H9 (cell line): ENCODE measurements around the gene ZNG1F. TPM values are rescaled to one million over a fixed set of nuclear protein-coding genes. Genes with fewer than 3 reads are reported as not detected.
"Not testable (repeated sequence)": the region's sequence is repeated elsewhere in the genome, so short reads cannot be mapped to it uniquely, and the experiment has no call there.

ENCODE experiments used
- DNase-seq: peaks from one replicate; pipeline ENCODE4 v3.0.0-alpha.2; 2017
- H2AFZ ChIP-seq: one replicate; pipeline ENCODE4 v1.6.1; 2013; ENCODE audit warnings: mild to moderate bottlenecking, low read length, control low read depth, moderate library complexity
- H2AK5ac ChIP-seq: 2 replicates; pipeline ENCODE4 v1.6.1; 2013; ENCODE audit warnings: low read length, control low read depth, mixed read lengths; ENCODE audit not compliant: insufficient read length
- H2BK120ac ChIP-seq: one replicate; pipeline ENCODE4 v1.6.1; 2013; ENCODE audit warnings: low read depth, mild to moderate bottlenecking, low read length, control low read depth, inconsistent platforms; ENCODE audit not compliant: poor library complexity, severe bottlenecking
- H2BK12ac ChIP-seq: 2 replicates; pipeline ENCODE4 v1.6.1; 2013; ENCODE audit warnings: low read length, control low read depth, mixed read lengths, low read depth; ENCODE audit not compliant: insufficient read length
- H2BK15ac ChIP-seq: 2 replicates; pipeline ENCODE4 v1.6.1; 2013; ENCODE audit warnings: low read depth, low read length, control low read depth
- H2BK20ac ChIP-seq: one replicate; pipeline ENCODE4 v1.6.1; 2013; ENCODE audit warnings: low read depth, mild to moderate bottlenecking, low read length, control low read depth, inconsistent platforms; ENCODE audit not compliant: poor library complexity, severe bottlenecking
- H2BK5ac ChIP-seq: 2 replicates; pipeline ENCODE4 v1.6.1; 2013; ENCODE audit warnings: low read length, control low read depth, mixed read lengths; ENCODE audit not compliant: insufficient read length
- H3K14ac ChIP-seq: 2 replicates; pipeline ENCODE4 v1.6.1; 2013; ENCODE audit warnings: low read length, control low read depth; ENCODE audit not compliant: insufficient read depth
- H3K18ac ChIP-seq: 2 replicates; pipeline ENCODE4 v1.6.1; 2013; ENCODE audit warnings: low read depth, mild to moderate bottlenecking, mixed read lengths, low read length, control low read depth; ENCODE audit not compliant: insufficient read length
- H3K23ac ChIP-seq: 2 replicates; pipeline ENCODE4 v1.6.1; 2013; ENCODE audit warnings: low read length, control low read depth, mixed read lengths, low read depth; ENCODE audit not compliant: insufficient read length
- H3K23me2 ChIP-seq: 2 replicates; pipeline ENCODE4 v1.6.1; 2013; ENCODE audit warnings: low read depth, mild to moderate bottlenecking, mixed read lengths, low read length, control low read depth; ENCODE audit not compliant: insufficient read length, poor library complexity, severe bottlenecking
- H3K27ac ChIP-seq: 2 replicates; pipeline ENCODE4 v1.5.1; 2013; ENCODE audit warnings: low read length, control low read depth, mixed read lengths, low read depth; ENCODE audit not compliant: insufficient read length
- H3K27me3 ChIP-seq: 2 replicates; pipeline ENCODE4 v1.6.1; 2013; ENCODE audit warnings: low read length, control low read depth, inconsistent platforms; ENCODE audit not compliant: insufficient read depth
- H3K4ac ChIP-seq: 2 replicates; pipeline ENCODE4 v1.6.1; 2013; ENCODE audit warnings: low read depth, mild to moderate bottlenecking, control low read depth, inconsistent platforms, low read length, moderate library complexity
- H3K4me1 ChIP-seq: 2 replicates; pipeline ENCODE4 v1.6.1; 2013; ENCODE audit warnings: low read length, control low read depth, inconsistent platforms; ENCODE audit not compliant: insufficient read depth
- H3K4me2 ChIP-seq: 2 replicates; pipeline ENCODE4 v1.6.1; 2013; ENCODE audit warnings: low read length, control low read depth, mixed read lengths; ENCODE audit not compliant: insufficient read length, insufficient read depth
- H3K56ac ChIP-seq: 2 replicates; pipeline ENCODE4 v1.6.1; 2013; ENCODE audit warnings: low read depth, mild to moderate bottlenecking, mixed read lengths, low read length, control low read depth; ENCODE audit not compliant: insufficient read length
- H3K79me1 ChIP-seq: 2 replicates; pipeline ENCODE4 v1.6.1; 2013; ENCODE audit warnings: low read depth, mild to moderate bottlenecking, moderate library complexity, low read length, control low read depth, inconsistent platforms; ENCODE audit not compliant: insufficient read depth, poor library complexity, severe bottlenecking
- H3K79me2 ChIP-seq: 2 replicates; pipeline ENCODE4 v1.6.1; 2013; ENCODE audit warnings: low read length, control low read depth, inconsistent platforms; ENCODE audit not compliant: insufficient read depth
- H3K9ac ChIP-seq: 2 replicates; pipeline ENCODE4 v1.6.1; 2013; ENCODE audit warnings: low read length, control low read depth, mixed read lengths; ENCODE audit not compliant: insufficient read length; ENCODE audit errors: extremely low read depth
- H3K9me3 ChIP-seq: one replicate; pipeline ENCODE4 v1.6.1; 2013; ENCODE audit warnings: low read depth, low read length, inconsistent platforms; ENCODE audit not compliant: control insufficient read depth
- H3T11ph ChIP-seq: one replicate; pipeline ENCODE4 v1.6.1; 2013; ENCODE audit warnings: mild to moderate bottlenecking, low read length, control low read depth, inconsistent platforms
- H4K20me1 ChIP-seq: one replicate; pipeline ENCODE4 v1.6.1; 2013; ENCODE audit not compliant: control insufficient read depth, insufficient read length, insufficient read depth
- H4K5ac ChIP-seq: 2 replicates; pipeline ENCODE4 v1.6.1; 2013; ENCODE audit warnings: low read depth, mild to moderate bottlenecking, mixed read lengths, low read length, control low read depth; ENCODE audit not compliant: insufficient read length
- H4K8ac ChIP-seq: replicated peaks from 2 replicates; pipeline ENCODE4 v1.6.1; 2013; ENCODE audit warnings: low read length, control low read depth, mixed read lengths, low read depth; ENCODE audit not compliant: insufficient read length
- H4K91ac ChIP-seq: 2 replicates; pipeline ENCODE4 v1.6.1; 2013; ENCODE audit warnings: low read depth, mild to moderate bottlenecking, moderate library complexity, mixed read lengths, low read length, control low read depth; ENCODE audit not compliant: insufficient read length
- H3K27ac Mint-ChIP-seq, 3 experiments: 2 replicates in 2 of 3; 3 replicates in 1 of 3; pipeline ENCODE4 v1.8.0; 2020 to 2021; ENCODE audit warnings: mixed read lengths in 3 of 3, mild to moderate bottlenecking in 1 of 3, moderate library complexity in 1 of 3
- H3K27me3 Mint-ChIP-seq: 2 replicates; pipeline ENCODE4 v1.8.0; 2021; ENCODE audit warnings: low read depth, mild to moderate bottlenecking, moderate library complexity, mixed read lengths
- H3K36me3 Mint-ChIP-seq, 3 experiments: 2 replicates in 2 of 3; 3 replicates in 1 of 3; pipeline ENCODE4 v1.8.0; 2020 to 2021; ENCODE audit warnings: low read depth in 3 of 3, mixed read lengths in 3 of 3; ENCODE audit not compliant: insufficient read depth in 1 of 3
- H3K4me1 Mint-ChIP-seq, 2 experiments: 2 replicates each; pipeline ENCODE4 v1.8.0; 2020; ENCODE audit warnings: mixed read lengths in 2 of 2
- H3K4me3 Mint-ChIP-seq, 2 experiments: 2 replicates in 1 of 2; 3 replicates in 1 of 2; pipeline ENCODE4 v1.8.0; 2020 to 2021; ENCODE audit warnings: mild to moderate bottlenecking in 2 of 2, mixed read lengths in 2 of 2, moderate library complexity in 1 of 2
- H3K9me3 Mint-ChIP-seq, 2 experiments: 2 replicates in 1 of 2; 3 replicates in 1 of 2; pipeline ENCODE4 v1.8.0; 2020; ENCODE audit warnings: mild to moderate bottlenecking in 2 of 2, mixed read lengths in 2 of 2, moderate library complexity in 1 of 2
- WGBS: extraction: QIAGEN DNeasy Blood & Tissue Kit; methylation state at CpG from one replicate; pipeline ENCODE4 v1.1.7; 2013; ENCODE audit warnings: missing lambda C conversion rate, low lambda C conversion rate, mixed read lengths; ENCODE audit not compliant: insufficient read length; ENCODE audit errors: extremely low coverage; 5-methylcytosine and 5-hydroxymethylcytosine counted together
- total RNA-seq: library from RNA; stranded (reverse); gene quantifications from 2 replicates; pipeline ENCODE4 v1.2.1, GENCODE V29; 2021

The ZNG1F gene
- total RNA-seq, 1 experiment from 2014 or later, result 13.4 TPM

GRCh38 chr9:41234221-41234620, 45.1 kb upstream of the ZNG1F start:
- H4K20me1 ChIP-seq, H2BK120ac ChIP-seq, H2BK5ac ChIP-seq, H4K91ac ChIP-seq, H2BK15ac ChIP-seq, H3K4ac ChIP-seq, H3K23ac ChIP-seq, H3K79me1 ChIP-seq, H2BK12ac ChIP-seq, H3K23me2 ChIP-seq, H3K4me1 ChIP-seq, H3K14ac ChIP-seq, H3K56ac ChIP-seq, H3K9ac ChIP-seq, H3K27ac Mint-ChIP-seq, H3K27me3 ChIP-seq, H3K4me2 ChIP-seq, H3K18ac ChIP-seq, H3K79me2 ChIP-seq, H3K4me3 Mint-ChIP-seq, DNase-seq, H3T11ph ChIP-seq, H2AFZ ChIP-seq, H3K27ac ChIP-seq, H2BK20ac ChIP-seq, H4K5ac ChIP-seq, H3K4me1 Mint-ChIP-seq, H2AK5ac ChIP-seq, H4K8ac ChIP-seq: not testable (repeated sequence)
- peaks cover 20% of the 10 kb centered on the region for H3K9me3 ChIP-seq
- H3K27me3 Mint-ChIP-seq, result peaks cover 18% of the 10 kb centered on the region
- WGBS, result no CpG with 5 or more reads among the region's 3 CpGs
- H3K9me3 Mint-ChIP-seq, result peaks cover 34 to 36% of the 10 kb centered on the region in 2 experiments
- H3K36me3 Mint-ChIP-seq, result peaks cover 9 to 11% (median 11%) of the 10 kb centered on the region in 3 experiments; a peak in 6 of 7 replicates

GRCh38 chr9:41232326-41232725, 43.2 kb upstream of the ZNG1F start:
- not testable (repeated sequence) for H2AK5ac ChIP-seq, H2BK20ac ChIP-seq, H3K27ac Mint-ChIP-seq, H4K91ac ChIP-seq, H4K8ac ChIP-seq, H3K23ac ChIP-seq, H3K18ac ChIP-seq, H3K9ac ChIP-seq, H3K56ac ChIP-seq, H3K14ac ChIP-seq, H3K4me1 ChIP-seq, H3K4me1 Mint-ChIP-seq, H3K27ac ChIP-seq, H3K23me2 ChIP-seq, H3K4me2 ChIP-seq, H2BK120ac ChIP-seq, H3K4me3 Mint-ChIP-seq, H2BK12ac ChIP-seq, H3K27me3 ChIP-seq, H2BK15ac ChIP-seq, H2BK5ac ChIP-seq, H2AFZ ChIP-seq, H3T11ph ChIP-seq, H4K20me1 ChIP-seq, H3K4ac ChIP-seq, H3K79me2 ChIP-seq, H4K5ac ChIP-seq, H3K79me1 ChIP-seq
- H3K9me3 ChIP-seq, result peaks cover 23% of the 10 kb centered on the region
- DNase-seq, result peak; percentile 28
- no CpG with 5 or more reads among the region's 10 CpGs for WGBS
- H3K36me3 Mint-ChIP-seq, result peaks cover 9 to 11% (median 11%) of the 10 kb centered on the region in 3 experiments; a peak in 6 of 7 replicates
- H3K9me3 Mint-ChIP-seq, result peaks cover 29 to 31% of the 10 kb centered on the region in 2 experiments
- H3K27me3 Mint-ChIP-seq, result peaks cover 18% of the 10 kb centered on the region
